OCI-LY7 (cell line): ENCODE results near the gene GPRIN3. TPM values are rescaled to one million over a fixed set of nuclear protein-coding genes. Genes with fewer than 3 reads are reported as not detected.

Source experiments
- BruUV-seq: library from RNA; stranded (reverse); fragments of 400-500 nt; replicated peaks from 2 replicates; lab custom pipeline; 2021; lab: Mats Ljungman, UMichigan
- CTCF ChIA-PET: fragments of 300-600 bp; sonication (Branson Sonifier 250); formaldehyde crosslinking; loops from one replicate; lab custom pipeline; 2022; ENCODE audit warnings: antibody characterized with exemption; ENCODE audit not compliant: unreplicated experiment; lab: Charles Lee
- POLR2A ChIA-PET: fragments of 300-600 bp; sonication (Branson Sonifier 250); formaldehyde crosslinking; loops from one replicate; lab custom pipeline; 2022; ENCODE audit warnings: antibody characterized with exemption; lab: Charles Lee
- DNase-seq: peaks from one replicate; pipeline ENCODE4 v3.0.0-alpha.2; 2015; ENCODE audit warnings: low spot score
- H2AFZ ChIP-seq: fragments of 200-600 bp; sonication (generic), shearing (Covaris generic); 2 replicates; pipeline ENCODE4 v1.6.1; 2014; ENCODE audit warnings: mild to moderate bottlenecking, antibody characterized with exemption, low read length, moderate library complexity
- H3K27ac ChIP-seq: fragments of 200-600 bp; sonication (generic); 2 replicates; pipeline ENCODE4 v1.5.1; 2014; ENCODE audit warnings: mixed run types, low read depth, mild to moderate bottlenecking, moderate library complexity, low read length, inconsistent platforms; ENCODE audit not compliant: poor library complexity, severe bottlenecking
- H3K36me3 ChIP-seq: fragments of 200-600 bp; sonication (generic); 2 replicates; pipeline ENCODE4 v1.6.1; 2014; ENCODE audit warnings: mild to moderate bottlenecking, antibody characterized with exemption, low read length, moderate library complexity, mixed read lengths; ENCODE audit not compliant: insufficient read depth
- H3K4me1 ChIP-seq: fragments of 200-600 bp; sonication (generic); 2 replicates; pipeline ENCODE4 v1.5.1; 2014; ENCODE audit warnings: mild to moderate bottlenecking, low read length; ENCODE audit not compliant: insufficient read depth, poor library complexity, severe bottlenecking
- H3K4me2 ChIP-seq: fragments of 200-600 bp; sonication (generic); 2 replicates; pipeline ENCODE4 v1.6.1; 2014; ENCODE audit warnings: mild to moderate bottlenecking, low read length
- H3K4me3 ChIP-seq: fragments of 200-600 bp; sonication (generic); 2 replicates; pipeline ENCODE4 v1.5.1; 2014; ENCODE audit warnings: mild to moderate bottlenecking, low read depth, low read length; ENCODE audit not compliant: poor library complexity, severe bottlenecking
- H3K79me2 ChIP-seq: fragments of 200-600 bp; sonication (generic); 2 replicates; pipeline ENCODE4 v1.6.1; 2016; ENCODE audit warnings: low read depth, mild to moderate bottlenecking, low read length, moderate library complexity, mixed read lengths; ENCODE audit not compliant: insufficient read depth
- H3K9me2 ChIP-seq: fragments of 200-600 bp; sonication (generic); 2 replicates; pipeline ENCODE4 v1.6.1; 2016; ENCODE audit warnings: mild to moderate bottlenecking, low read length, mixed read lengths; ENCODE audit not compliant: insufficient read depth
- H3K9me3 ChIP-seq: fragments of 200-600 bp; sonication (generic); 2 replicates; pipeline ENCODE4 v1.6.1; 2014; ENCODE audit warnings: mild to moderate bottlenecking, mixed run types, low read length, mixed read lengths
- H4K20me1 ChIP-seq: fragments of 200-600 bp; sonication (generic); 2 replicates; pipeline ENCODE4 v1.6.1; 2014; ENCODE audit warnings: mild to moderate bottlenecking, antibody characterized with exemption, low read length, moderate library complexity, mixed read lengths; ENCODE audit not compliant: insufficient read depth
- CTCF ChIP-seq: fragments of 200-600 bp; sonication (generic); conservative IDR thresholded peaks from 2 replicates; pipeline ENCODE4 v1.5.1; 2014; ENCODE audit warnings: mild to moderate bottlenecking, antibody characterized with exemption, low read length, moderate library complexity, mixed read lengths
- EZH2phosphoT487 ChIP-seq: fragments of 200-600 bp; sonication (generic); IDR thresholded peaks from 2 replicates; pipeline ENCODE4 v1.6.1; 2018; ENCODE audit warnings: low read depth, borderline replicate concordance, mild to moderate bottlenecking, mixed run types, antibody characterized with exemption, low read length, moderate library complexity, mixed read lengths
- intact Hi-C: fragments of 100-400 bp; cut with micrococcal nuclease; formaldehyde crosslinking; loops from one replicate; pipeline ENCODE4 v1.10.0; 2022; ENCODE audit not compliant: unreplicated experiment
- total RNA-seq, 2 experiments: library from RNA; depleted of rRNA in 1 of 2; stranded (reverse); fragments of >200 nt in 1 of 2; shearing (Covaris generic) in 1 of 2; gene quantifications; 2 replicates each; pipeline ENCODE4 v1.2.3, GENCODE V29; 2014 to 2022

The GPRIN3 gene
- total RNA-seq, 2 experiments from 2014 or later: 4.6 to 9.3 TPM

- peak overlapping the region; percentile 81 for H3K4me2 ChIP-seq
- H3K9me3 ChIP-seq: no peaks in the 10 kb centered on the region
- H3K27ac ChIP-seq: peak overlapping the region; percentile 88
- no peak for DNase-seq
- no peaks in the 10 kb centered on the region for H4K20me1 ChIP-seq
- ChIA-PET POLR2A (interaction anchor here (0.6 to 7.3 kb wide), 7 partner anchors 10 to 252 kb away, joined by 3 to 69 read pairs (median 18); no protein-coding TSS in a partner anchor), CTCF (no interaction called here)
- intact Hi-C loops: no loop called here
- H3K4me1 ChIP-seq: peaks cover 89% of the 10 kb centered on the region
- no TSS peak for BruUV-seq
- no peak overlapping the region for H2AFZ ChIP-seq
- no peaks in the 10 kb centered on the region for H3K9me2 ChIP-seq
- TF ChIP-seq CTCF (no peak), EZH2phosphoT487 (no peak)
- no peak overlapping the region for H3K4me3 ChIP-seq
- H3K79me2 ChIP-seq: peaks cover 80% of the 10 kb centered on the region; the same call in 1 of the 2 replicates
- no peaks in the 10 kb centered on the region for H3K36me3 ChIP-seq
These were observed 6.6 kb downstream of the GPRIN3 start for GRCh38 chr4:89301003-89301402.

- Histone ChIP-seq H2AFZ (no peak overlapping the region), H3K36me3 (no peaks in the 10 kb centered on the region), H3K9me3 (no peaks in the 10 kb centered on the region), H3K27ac (peak overlapping the region; percentile 88), H3K4me1 (peaks cover 89% of the 10 kb centered on the region), H3K79me2 (peaks cover 80% of the 10 kb centered on the region; the same call in 1 of the 2 replicates), H4K20me1 (no peaks in the 10 kb centered on the region), H3K9me2 (no peaks in the 10 kb centered on the region), H3K4me2 (peak overlapping the region; percentile 81), H3K4me3 (peak overlapping the region; percentile 63)
- CTCF ChIA-PET: interaction anchor here (1.9 kb wide), 1 partner anchor 16 kb away, joined by 5 read pairs; no protein-coding TSS in a partner anchor
- no peak for DNase-seq
- POLR2A ChIA-PET: interaction anchor here (0.6 to 7.3 kb wide), 9 partner anchors 7 to 252 kb away, joined by 3 to 69 read pairs (median 11); partner anchors contain the start of gene GPRIN3
- BruUV-seq: no TSS peak
- intact Hi-C loops: no loop called here
- TF ChIP-seq EZH2phosphoT487: no peak
- TF ChIP-seq CTCF: no peak
These were observed 7.1 kb downstream of the GPRIN3 start for GRCh38 chr4:89300499-89300898.

GRCh38 chr4:89300060-89300459 is 7.5 kb downstream of the GPRIN3 start:
- H3K4me1 ChIP-seq: peaks cover 89% of the 10 kb centered on the region
- H2AFZ ChIP-seq: no peak overlapping the region
- no peak for TF ChIP-seq EZH2phosphoT487
- H3K79me2 ChIP-seq: peaks cover 80% of the 10 kb centered on the region; the same call in 1 of the 2 replicates
- H3K9me3 ChIP-seq: no peaks in the 10 kb centered on the region
- no TSS peak for BruUV-seq
- DNase-seq: no peak
- no peaks in the 10 kb centered on the region for H4K20me1 ChIP-seq
- peak overlapping the region; percentile 88 for H3K27ac ChIP-seq
- CTCF ChIA-PET: interaction anchor here (1.5 to 1.9 kb wide), 2 partner anchors 17 to 48 kb away, joined by 3 to 5 read pairs; no protein-coding TSS in a partner anchor
- intact Hi-C loops: no loop called here
- POLR2A ChIA-PET: interaction anchor here (0.5 to 7.3 kb wide), 10 partner anchors 8 to 135 kb away, joined by 3 to 69 read pairs (median 8); partner anchors contain the start of gene GPRIN3
- peak overlapping the region; percentile 63 for H3K4me3 ChIP-seq
- no peaks in the 10 kb centered on the region for H3K36me3 ChIP-seq
- H3K9me2 ChIP-seq: no peaks in the 10 kb centered on the region
- H3K4me2 ChIP-seq: peak overlapping the region; percentile 81
